ENCODE measurements around the gene SEMA3B. TPM values are rescaled to one million over a fixed set of nuclear protein-coding genes. Genes with fewer than 3 reads are reported as not detected.

SEMA3B gene
- total RNA-seq, 1 donor from 2014 or later = 34.8 TPM

DNA sequence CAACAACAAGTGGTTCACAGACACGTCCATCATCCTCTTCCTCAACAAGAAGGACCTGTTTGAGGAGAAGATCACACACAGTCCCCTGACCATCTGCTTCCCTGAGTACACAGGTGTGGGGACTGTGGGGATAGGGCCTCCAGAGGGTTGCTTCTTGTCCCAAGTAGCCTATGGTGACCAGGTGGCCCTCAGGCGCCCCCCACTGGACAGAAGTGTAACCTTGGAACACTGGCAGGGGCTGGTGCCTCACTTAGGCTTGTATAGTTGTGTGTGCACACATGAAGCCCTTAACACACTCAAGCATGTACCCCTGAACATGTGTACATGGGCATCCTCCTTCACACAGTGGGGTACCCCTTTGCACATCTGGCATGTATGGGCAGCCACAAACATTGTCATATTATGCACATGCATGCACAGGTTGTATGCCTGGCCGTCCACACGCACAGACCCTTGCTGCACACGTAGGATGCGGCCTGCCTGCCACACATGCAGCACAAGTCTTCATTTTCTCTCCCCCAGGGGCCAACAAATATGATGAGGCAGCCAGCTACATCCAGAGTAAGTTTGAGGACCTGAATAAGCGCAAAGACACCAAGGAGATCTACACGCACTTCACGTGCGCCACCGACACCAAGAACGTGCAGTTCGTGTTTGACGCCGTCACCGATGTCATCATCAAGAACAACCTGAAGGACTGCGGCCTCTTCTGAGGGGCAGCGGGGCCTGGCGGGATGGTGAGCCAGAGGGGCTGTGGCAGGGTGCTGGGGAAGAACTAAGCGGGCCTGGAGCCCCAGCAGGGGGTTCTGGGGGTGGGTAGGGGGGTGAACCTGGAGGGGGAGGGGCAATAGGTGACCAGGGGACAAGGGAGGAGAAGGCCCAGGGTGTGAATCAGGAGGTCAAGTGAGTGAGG, 11.7 kb upstream of the SEMA3B start:
- Mint-ChIP-seq H3K4me3 (peak overlapping the region; percentile 24), H3K4me1 (ENCODE audit: unreplicated experiment) (peaks cover 15% of the 10 kb centered on the region), H3K36me3 (peaks cover 4% of the 10 kb centered on the region), H3K27ac (peak overlapping the region; percentile 65), H3K27me3 (no peaks in the 10 kb centered on the region), H3K9me3 (no peaks in the 10 kb centered on the region)
- DNase-seq (ENCODE audit: extremely low spot score, unreplicated experiment) = no peak
- peak; percentile 72 for TF ChIP-seq CTCF (conservative IDR thresholded peaks at IDR 0.05)

- no peaks in the 10 kb centered on the region for H3K9me3 Mint-ChIP-seq
- H3K4me3 Mint-ChIP-seq = no peak overlapping the region
- H3K36me3 Mint-ChIP-seq = peaks cover 4% of the 10 kb centered on the region
- no peak for DNase-seq (ENCODE audit: extremely low spot score, unreplicated experiment)
- H3K4me1 Mint-ChIP-seq (ENCODE audit: unreplicated experiment) = peaks cover 15% of the 10 kb centered on the region
- TF ChIP-seq CTCF (conservative IDR thresholded peaks at IDR 0.05) = no peak
- no peaks in the 10 kb centered on the region for H3K27me3 Mint-ChIP-seq
- H3K27ac Mint-ChIP-seq = peak overlapping the region; percentile 90
These were observed 10.8 kb upstream of the SEMA3B start for GRCh38 chr3:50258029-50258680.

DNA sequence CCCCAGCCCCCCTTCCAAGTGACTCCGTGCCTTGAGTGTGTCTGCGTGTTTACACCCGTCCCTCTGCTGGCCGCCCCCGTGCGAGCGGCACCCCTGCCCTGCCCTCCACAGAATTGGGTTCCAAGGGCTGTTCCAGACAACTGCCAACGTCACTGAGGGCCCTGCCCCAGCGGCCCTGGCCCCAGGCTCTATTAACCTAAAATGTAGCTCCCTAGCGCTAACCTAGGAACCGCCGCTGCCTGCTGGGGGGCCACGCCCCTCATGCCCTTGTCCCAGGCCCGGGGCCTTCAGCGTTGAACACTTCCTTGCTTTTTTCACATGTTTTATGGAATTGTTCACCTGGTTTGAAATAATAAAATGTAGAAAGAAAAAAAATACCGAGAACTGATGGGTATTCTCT, 10.0 kb upstream of the SEMA3B start:
- Mint-ChIP-seq H3K27me3 (no peaks in the 10 kb centered on the region), H3K4me3 (peak overlapping the region; percentile 49), H3K36me3 (peaks cover 4% of the 10 kb centered on the region), H3K27ac (peak overlapping the region; percentile 90), H3K9me3 (no peaks in the 10 kb centered on the region), H3K4me1 (ENCODE audit: unreplicated experiment) (peaks cover 16% of the 10 kb centered on the region)
- TF ChIP-seq CTCF (conservative IDR thresholded peaks at IDR 0.05) = peak; percentile 42
- DNase-seq (ENCODE audit: extremely low spot score, unreplicated experiment) = no peak

- H3K9me3 Mint-ChIP-seq = no peaks in the 10 kb centered on the region
- peaks cover 19% of the 10 kb centered on the region for H3K4me1 Mint-ChIP-seq (ENCODE audit: unreplicated experiment)
- no peak for DNase-seq (ENCODE audit: extremely low spot score, unreplicated experiment)
- no peak for TF ChIP-seq CTCF (conservative IDR thresholded peaks at IDR 0.05)
- peaks cover 4% of the 10 kb centered on the region for H3K36me3 Mint-ChIP-seq
- H3K27ac Mint-ChIP-seq = peak overlapping the region; percentile 90
- no peaks in the 10 kb centered on the region for H3K27me3 Mint-ChIP-seq
- peak overlapping the region; percentile 80 for H3K4me3 Mint-ChIP-seq
These were observed 9.4 kb upstream of the SEMA3B start for GRCh38 chr3:50259432-50260026.

DNA sequence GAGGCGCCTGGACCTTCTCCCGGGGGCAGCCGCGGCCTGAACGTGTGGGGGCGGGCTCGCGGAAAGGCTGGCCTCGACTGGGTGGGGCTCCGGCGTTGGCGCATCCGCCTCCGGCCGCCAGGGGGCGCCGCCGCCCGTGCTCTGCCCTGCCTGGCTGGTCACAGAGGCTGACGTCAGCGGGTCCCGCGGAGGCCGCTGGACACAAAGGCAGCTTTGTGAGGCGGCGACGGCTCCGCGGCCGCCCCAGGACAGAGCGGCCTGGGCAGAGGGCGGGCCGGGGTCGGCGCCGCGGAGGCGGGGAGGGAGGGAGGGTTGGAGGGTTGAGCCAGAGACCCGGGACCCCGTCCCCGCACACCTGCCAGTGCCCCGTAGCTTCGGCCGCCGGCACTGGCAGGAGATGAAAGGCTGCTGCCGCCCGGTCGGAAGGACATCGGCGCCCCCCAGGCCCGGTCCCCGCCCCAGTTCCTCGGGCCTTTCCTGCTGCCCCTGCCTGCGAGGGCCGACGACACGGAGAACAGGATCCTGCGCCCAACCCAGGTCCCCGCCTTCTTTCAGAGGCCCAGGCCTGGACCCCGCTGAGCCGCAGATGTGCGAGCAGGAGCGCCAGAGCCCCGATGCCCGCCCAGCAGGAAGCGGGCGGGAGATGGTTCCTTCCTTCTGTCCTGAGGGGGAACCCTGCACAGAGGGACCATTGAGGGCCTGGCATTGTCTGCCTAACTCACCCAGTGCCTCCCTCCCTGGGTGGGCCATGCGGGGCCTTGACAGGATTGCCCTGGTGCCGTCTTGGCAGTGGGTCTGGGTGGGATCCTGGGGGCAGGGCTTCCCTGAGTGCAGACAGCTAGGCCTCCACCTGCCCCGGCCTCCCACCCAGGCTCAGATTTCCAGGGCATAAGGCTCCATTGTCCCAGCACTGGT, 8.7 kb upstream of the SEMA3B start:
- peak overlapping the region; percentile 80 for H3K4me3 Mint-ChIP-seq
- H3K4me1 Mint-ChIP-seq (ENCODE audit: unreplicated experiment) = peaks cover 23% of the 10 kb centered on the region
- H3K27ac Mint-ChIP-seq = peak overlapping the region; percentile 91
- no peaks in the 10 kb centered on the region for H3K9me3 Mint-ChIP-seq
- H3K27me3 Mint-ChIP-seq = no peaks in the 10 kb centered on the region
- TF ChIP-seq CTCF (conservative IDR thresholded peaks at IDR 0.05) = peak; percentile 99
- H3K36me3 Mint-ChIP-seq = peaks cover 4% of the 10 kb centered on the region
- peak; percentile 97 for DNase-seq (ENCODE audit: extremely low spot score, unreplicated experiment)

Data from type B pancreatic cell (in vitro differentiated cells).